T-helper 17 cell (primary cell): ENCODE measurements around the gene THSD4. TPM values are rescaled to one million over a fixed set of nuclear protein-coding genes. Genes with fewer than 3 reads are reported as not detected.

Experiments
- ATAC-seq: fragments of 150-1000 bp; cut with Tn5 transposase; 2 replicates; pipeline ENCODE4 v1.10.0; 2021; ENCODE audit warnings: mild to moderate bottlenecking, moderate library complexity
- DNase-seq, 3 donors: peaks; one replicate each; pipeline versions ENCODE4 v3.0.0 to v3.0.0-alpha.2; 2020 to 2021
- H3K9me3 ChIP-seq: one replicate; pipeline ENCODE4 v1.7.0; 2013; ENCODE audit warnings: low read length, mild to moderate bottlenecking; ENCODE audit not compliant: control insufficient read depth, poor library complexity, severe bottlenecking
- H3K27ac Mint-ChIP-seq: one replicate; pipeline ENCODE4 v1.8.0; 2022; ENCODE audit warnings: mild to moderate bottlenecking, moderate library complexity, mixed read lengths
- H3K27me3 Mint-ChIP-seq: one replicate; pipeline ENCODE4 v1.8.0; 2022; ENCODE audit warnings: mixed read lengths
- H3K36me3 Mint-ChIP-seq: one replicate; pipeline ENCODE4 v1.8.0; 2022; ENCODE audit warnings: low read depth, mixed read lengths
- H3K4me1 Mint-ChIP-seq: one replicate; pipeline ENCODE4 v1.8.0; 2022; ENCODE audit warnings: mild to moderate bottlenecking, mixed read lengths
- H3K4me3 Mint-ChIP-seq: one replicate; pipeline ENCODE4 v1.8.0; 2022; ENCODE audit warnings: mild to moderate bottlenecking, moderate library complexity, mixed read lengths
- total RNA-seq, 4 donors: library from RNA in 2 of 4; stranded (reverse) in 2 of 4; gene quantifications; one replicate each; pipeline ENCODE4 v1.2.3 and lab custom pipeline; 2022 to 2026

The THSD4 gene
- total RNA-seq, 2 donors from 2014 or later = not detected

- no peak for ATAC-seq
- Mint-ChIP-seq H3K4me3 (no peak overlapping the region), H3K36me3 (peaks cover 2% of the 10 kb centered on the region), H3K4me1 (peaks cover 4% of the 10 kb centered on the region), H3K27me3 (peaks cover 56% of the 10 kb centered on the region), H3K27ac (no peak overlapping the region)
- no peak for DNase-seq
- no peaks in the 10 kb centered on the region for H3K9me3 ChIP-seq
Measured at GRCh38 chr15:71106802-71107500, 8.3 kb upstream of the THSD4 start.

GRCh38 chr15:71107501-71107815 lies 7.8 kb upstream of the THSD4 start:
- Mint-ChIP-seq H3K36me3 (peaks cover 2% of the 10 kb centered on the region), H3K27me3 (peaks cover 55% of the 10 kb centered on the region), H3K27ac (no peak overlapping the region), H3K4me1 (peaks cover 4% of the 10 kb centered on the region), H3K4me3 (no peak overlapping the region)
- no peak for ATAC-seq
- no peaks in the 10 kb centered on the region for H3K9me3 ChIP-seq
- no peak for DNase-seq

- ATAC-seq (no peak), DNase-seq (no peak)
- Mint-ChIP-seq H3K36me3 (peaks cover 2% of the 10 kb centered on the region), H3K4me3 (no peak overlapping the region), H3K27ac (no peak overlapping the region), H3K4me1 (peaks cover 4% of the 10 kb centered on the region), H3K27me3 (peaks cover 41% of the 10 kb centered on the region)
- no peaks in the 10 kb centered on the region for H3K9me3 ChIP-seq
Measured at GRCh38 chr15:71109130-71109529, 6.1 kb upstream of the THSD4 start.

- ATAC-seq (no peak), DNase-seq (no peak)
- no peak overlapping the region for H3K27ac Mint-ChIP-seq
- H3K36me3 Mint-ChIP-seq = peaks cover 2% of the 10 kb centered on the region
- peaks cover 36% of the 10 kb centered on the region for H3K27me3 Mint-ChIP-seq
- peaks cover 4% of the 10 kb centered on the region for H3K4me1 Mint-ChIP-seq
- no peak overlapping the region for H3K4me3 Mint-ChIP-seq
- no peaks in the 10 kb centered on the region for H3K9me3 ChIP-seq
Measured at GRCh38 chr15:71109905-71110304, 5.4 kb upstream of the THSD4 start.

GRCh38 chr15:71110405-71111180 lies 4.7 kb upstream of the THSD4 start:
- no peak overlapping the region for H3K27ac Mint-ChIP-seq
- H3K27me3 Mint-ChIP-seq = peaks cover 36% of the 10 kb centered on the region
- peaks cover under 1% of the 10 kb centered on the region for H3K36me3 Mint-ChIP-seq
- no peaks in the 10 kb centered on the region for H3K9me3 ChIP-seq
- DNase-seq = no peak
- peaks cover 4% of the 10 kb centered on the region for H3K4me1 Mint-ChIP-seq
- no peak for ATAC-seq
- H3K4me3 Mint-ChIP-seq = no peak overlapping the region

GRCh38 chr15:71111181-71111565 lies 4.1 kb upstream of the THSD4 start:
- ATAC-seq (no peak), DNase-seq (no peak)
- H3K36me3 Mint-ChIP-seq = no peaks in the 10 kb centered on the region
- no peak overlapping the region for H3K27ac Mint-ChIP-seq
- H3K4me1 Mint-ChIP-seq = peaks cover 4% of the 10 kb centered on the region
- H3K9me3 ChIP-seq = no peaks in the 10 kb centered on the region
- peaks cover 38% of the 10 kb centered on the region for H3K27me3 Mint-ChIP-seq
- no peak overlapping the region for H3K4me3 Mint-ChIP-seq

GRCh38 chr15:71111950-71112349 lies 3.3 kb upstream of the THSD4 start:
- Mint-ChIP-seq H3K4me1 (peaks cover 6% of the 10 kb centered on the region), H3K36me3 (no peaks in the 10 kb centered on the region), H3K27ac (no peak overlapping the region), H3K4me3 (no peak overlapping the region), H3K27me3 (peaks cover 46% of the 10 kb centered on the region)
- ATAC-seq (no peak), DNase-seq (no peak)
- H3K9me3 ChIP-seq = no peaks in the 10 kb centered on the region

GRCh38 chr15:71112429-71112828 lies 2.8 kb upstream of the THSD4 start:
- DNase-seq (no peak), ATAC-seq (no peak)
- no peak overlapping the region for H3K4me3 Mint-ChIP-seq
- H3K4me1 Mint-ChIP-seq = peaks cover 3% of the 10 kb centered on the region
- H3K27me3 Mint-ChIP-seq = peaks cover 51% of the 10 kb centered on the region
- no peaks in the 10 kb centered on the region for H3K9me3 ChIP-seq
- peaks cover under 1% of the 10 kb centered on the region for H3K36me3 Mint-ChIP-seq
- H3K27ac Mint-ChIP-seq = no peak overlapping the region

- no peak overlapping the region for H3K27ac Mint-ChIP-seq
- H3K27me3 Mint-ChIP-seq = peaks cover 57% of the 10 kb centered on the region
- no peak for ATAC-seq
- no peak overlapping the region for H3K4me3 Mint-ChIP-seq
- H3K36me3 Mint-ChIP-seq = peaks cover 2% of the 10 kb centered on the region
- H3K4me1 Mint-ChIP-seq = peaks cover 7% of the 10 kb centered on the region
- H3K9me3 ChIP-seq = no peaks in the 10 kb centered on the region
- no peak for DNase-seq
Measured at GRCh38 chr15:71114066-71114680, 1.1 kb upstream of the THSD4 start.

- peaks cover 58% of the 10 kb centered on the region for H3K27me3 Mint-ChIP-seq
- no peaks in the 10 kb centered on the region for H3K9me3 ChIP-seq
Measured at GRCh38 chr15:71115567-71116351, 488 bp downstream of the THSD4 start.

GRCh38 chr15:71116366-71116765 lies 1.1 kb downstream of the THSD4 start:
- Mint-ChIP-seq H3K4me1 (peaks cover 7% of the 10 kb centered on the region), H3K36me3 (peaks cover 2% of the 10 kb centered on the region), H3K4me3 (peak overlapping the region; percentile 85), H3K27ac (no peak overlapping the region), H3K27me3 (peaks cover 58% of the 10 kb centered on the region)
- ATAC-seq = no peak
- no peaks in the 10 kb centered on the region for H3K9me3 ChIP-seq
- no peak for DNase-seq

More at GRCh38 chr15:71115567-71116351, 488 bp downstream of the THSD4 start:
- DNase-seq (no peak), ATAC-seq (no peak)
- Mint-ChIP-seq H3K4me1 (peaks cover 7% of the 10 kb centered on the region), H3K27ac (no peak overlapping the region), H3K36me3 (peaks cover 2% of the 10 kb centered on the region), H3K4me3 (peak overlapping the region; percentile 85)

- H3K27ac Mint-ChIP-seq = no peak overlapping the region
- H3K9me3 ChIP-seq = no peaks in the 10 kb centered on the region
- peaks cover 2% of the 10 kb centered on the region for H3K36me3 Mint-ChIP-seq
- no peak overlapping the region for H3K4me3 Mint-ChIP-seq
- peaks cover 7% of the 10 kb centered on the region for H3K4me1 Mint-ChIP-seq
- DNase-seq (no peak), ATAC-seq (no peak)
- H3K27me3 Mint-ChIP-seq = peaks cover 62% of the 10 kb centered on the region
Measured at GRCh38 chr15:71116942-71117341, 1.7 kb downstream of the THSD4 start.

GRCh38 chr15:71117714-71118305 lies 2.5 kb downstream of the THSD4 start:
- H3K27ac Mint-ChIP-seq = no peak overlapping the region
- H3K4me3 Mint-ChIP-seq = no peak overlapping the region
- no peak for DNase-seq
- peaks cover 70% of the 10 kb centered on the region for H3K27me3 Mint-ChIP-seq
- H3K9me3 ChIP-seq = no peaks in the 10 kb centered on the region
- peaks cover 5% of the 10 kb centered on the region for H3K36me3 Mint-ChIP-seq
- no peak for ATAC-seq
- peaks cover 7% of the 10 kb centered on the region for H3K4me1 Mint-ChIP-seq
